Measurements from ENCODE around the gene RADX.

- TF ChIP-seq CTCF (conservative IDR thresholded peaks at IDR 0.05): no peak
- TF ChIP-seq EZH2 (IDR thresholded peaks at IDR 0.05; ENCODE audit: low read depth): no peak
Observed at GRCh38 chrX:106585478-106585877, 26.3 kb upstream of the RADX start.

Data from PC-9 (cell line).